Coronary artery (tissue), 2 donors: ENCODE data around the gene OR4F6.

ENCODE experiments used
- DNase-seq: peaks from one replicate; pipeline ENCODE4 v3.0.0-alpha.2; 2017; ENCODE audit warnings: low spot score
- H3K27ac ChIP-seq, 2 donors: fragments of 200-600 bp; sonication (generic); one replicate each; pipeline ENCODE4 v1.5.1; 2016 to 2019
- H3K4me3 ChIP-seq: fragments of 200-600 bp; sonication (generic); 2 replicates; pipeline ENCODE4 v1.5.1; 2016; ENCODE audit warnings: mild to moderate bottlenecking, moderate library complexity
- CTCF ChIP-seq: fragments of 200-600 bp; sonication (generic); IDR thresholded peaks from one replicate; pipeline ENCODE4 v1.5.1; 2019; ENCODE audit warnings: antibody characterized with exemption

Gene OR4F6

GRCh38 chr15:101803676-101804075, 367 bp downstream of the OR4F6 start:
- no peak for TF ChIP-seq CTCF
- no peak overlapping the region for H3K4me3 ChIP-seq
- no peak overlapping the region for H3K27ac ChIP-seq
- DNase-seq: no peak

GRCh38 chr15:101804375-101804774, 1.1 kb downstream of the OR4F6 start:
- DNase-seq: no peak
- no peak overlapping the region for H3K27ac ChIP-seq
- H3K4me3 ChIP-seq: no peak overlapping the region
- TF ChIP-seq CTCF: no peak

- DNase-seq: no peak
- H3K27ac ChIP-seq: no peak overlapping the region
- H3K4me3 ChIP-seq: no peak overlapping the region
- no peak for TF ChIP-seq CTCF
Measured at GRCh38 chr15:101804941-101805340, 1.6 kb downstream of the OR4F6 start.

GRCh38 chr15:101805605-101806345, 2.5 kb downstream of the OR4F6 start:
- DNase-seq: no peak
- no peak overlapping the region for H3K27ac ChIP-seq
- TF ChIP-seq CTCF: no peak
- H3K4me3 ChIP-seq: no peak overlapping the region

- TF ChIP-seq CTCF: no peak
- Histone ChIP-seq H3K4me3 (no peak overlapping the region), H3K27ac (no peak overlapping the region)
- no peak for DNase-seq
Measured at GRCh38 chr15:101807345-101807945, 4.1 kb downstream of the OR4F6 start.

- no peak overlapping the region for H3K27ac ChIP-seq
Measured at GRCh38 chr15:101808201-101808600, 4.9 kb downstream of the OR4F6 start.

More at GRCh38 chr15:101808201-101808600, 4.9 kb downstream of the OR4F6 start:
- H3K4me3 ChIP-seq: no peak overlapping the region
- DNase-seq: no peak
- no peak for TF ChIP-seq CTCF
